Breast epithelium (tissue), 4 donors: ENCODE results near the gene TUBB2B. TPM values are rescaled to one million over a fixed set of nuclear protein-coding genes. Genes with fewer than 3 reads are reported as not detected.

Source experiments
- DNase-seq, 2 donors: peaks; one replicate each; pipeline ENCODE4 v3.0.0-alpha.2; 2019; ENCODE audit warnings: low spot score in 2 of 2
- H3K27ac ChIP-seq, 2 donors: fragments of 200-600 bp; sonication (generic) in 1 of 2; one replicate each; pipeline ENCODE4 v1.5.1; 2016 to 2019; ENCODE audit warnings: mild to moderate bottlenecking in 1 of 2
- H3K27me3 ChIP-seq, 2 donors: fragments of 200-600 bp; sonication (generic) in 1 of 2; one replicate each; pipeline versions ENCODE4 v1.5.1 to v1.6.0; 2017 to 2019; ENCODE audit warnings: control low read depth in 1 of 2, mild to moderate bottlenecking in 1 of 2
- H3K36me3 ChIP-seq: fragments of 200-600 bp; one replicate; pipeline ENCODE4 v1.5.1; 2019
- H3K4me1 ChIP-seq, 2 donors: fragments of 200-600 bp; sonication (generic); one replicate each; pipeline ENCODE4 v1.5.1; 2016 to 2019; ENCODE audit warnings: control low read depth in 1 of 2
- H3K4me3 ChIP-seq, 3 donors: fragments of 200-600 bp; sonication (generic); 1 replicate in 2 of 3; 2 replicates in 1 of 3; pipeline ENCODE4 v1.5.1; 2016 to 2019; ENCODE audit warnings: mild to moderate bottlenecking in 3 of 3, moderate library complexity in 2 of 3
- H3K9me3 ChIP-seq, 2 donors: fragments of 200-600 bp; sonication (generic) in 1 of 2; one replicate each; pipeline ENCODE4 v1.5.1; 2016 to 2019; ENCODE audit warnings: control low read depth in 1 of 2
- CTCF ChIP-seq, 3 donors: fragments of 450-650 bp; IDR thresholded peaks; one replicate each; pipeline ENCODE4 v1.5.1; 2016 to 2017; ENCODE audit warnings: antibody characterized with exemption in 3 of 3, mild to moderate bottlenecking in 3 of 3, moderate library complexity in 3 of 3
- POLR2A ChIP-seq: fragments of 450-650 bp; IDR thresholded peaks from one replicate; pipeline ENCODE4 v1.6.1; 2016; ENCODE audit warnings: antibody characterized with exemption, mild to moderate bottlenecking, moderate library complexity
- POLR2AphosphoS5 ChIP-seq, 3 donors: sonication (generic); formaldehyde crosslinking; IDR thresholded peaks; one replicate each; pipeline ENCODE4 v1.6.1; 2017; ENCODE audit warnings: antibody characterized with exemption in 3 of 3
- intact Hi-C: fragments of 100-400 bp; cut with DNase I; formaldehyde crosslinking; loops from one replicate; pipeline ENCODE4 v1.15.1; 2023; ENCODE audit warnings: low total_unique reads
- total RNA-seq, 3 donors: library from RNA; depleted of rRNA; stranded (reverse); fragments of >200 nt; gene quantifications; one replicate each; pipeline ENCODE4 v1.1.0, GENCODE V29; 2016

TUBB2B gene
- total RNA-seq, 3 donors from 2014 or later: 4.2 to 7.5 (median 7.3) TPM

GRCh38 chr6:3239110-3239830 is 11.8 kb upstream of the TUBB2B start:
- H3K27me3 ChIP-seq: peaks cover 0 to 2% of the 10 kb centered on the region in 2 donors
- H3K9me3 ChIP-seq: no peaks in the 10 kb centered on the region
- no peaks in the 10 kb centered on the region for H3K4me1 ChIP-seq
- intact Hi-C loops: no loop called here
- DNase-seq: no peak
- TF ChIP-seq POLR2AphosphoS5 (IDR thresholded peaks at IDR 0.05) (no peak), POLR2A (no peak), CTCF (IDR thresholded peaks at IDR 0.05) (no peak)
- H3K4me3 ChIP-seq: no peak overlapping the region
- no peak overlapping the region for H3K27ac ChIP-seq
- H3K36me3 ChIP-seq: no peaks in the 10 kb centered on the region

- H3K36me3 ChIP-seq: no peaks in the 10 kb centered on the region
- H3K4me3 ChIP-seq: no peak overlapping the region
- no peak overlapping the region for H3K27ac ChIP-seq
- DNase-seq: no peak
- no peaks in the 10 kb centered on the region for H3K9me3 ChIP-seq
- H3K4me1 ChIP-seq: no peaks in the 10 kb centered on the region
- intact Hi-C loops: no loop called here
- H3K27me3 ChIP-seq: peaks cover 0 to 7% of the 10 kb centered on the region in 2 donors
- TF ChIP-seq CTCF (IDR thresholded peaks at IDR 0.05) (no peak), POLR2A (no peak), POLR2AphosphoS5 (IDR thresholded peaks at IDR 0.05) (no peak)
These were observed 10.6 kb upstream of the TUBB2B start for GRCh38 chr6:3237761-3238662.

GRCh38 chr6:3236005-3236404 is 8.6 kb upstream of the TUBB2B start:
- no peaks in the 10 kb centered on the region for H3K36me3 ChIP-seq
- intact Hi-C loops: no loop called here
- H3K4me1 ChIP-seq: no peaks in the 10 kb centered on the region
- no peak for DNase-seq
- TF ChIP-seq CTCF (IDR thresholded peaks at IDR 0.05): no peak
- no peak for TF ChIP-seq POLR2A
- no peak for TF ChIP-seq POLR2AphosphoS5 (IDR thresholded peaks at IDR 0.05)
- no peak overlapping the region for H3K27ac ChIP-seq
- no peak overlapping the region for H3K4me3 ChIP-seq
- H3K9me3 ChIP-seq: no peaks in the 10 kb centered on the region
- H3K27me3 ChIP-seq: peaks cover 0 to 7% of the 10 kb centered on the region in 2 donors

- TF ChIP-seq POLR2AphosphoS5 (IDR thresholded peaks at IDR 0.05) (no peak), CTCF (IDR thresholded peaks at IDR 0.05) (no peak), POLR2A (no peak)
- H3K27ac ChIP-seq: no peak overlapping the region
- H3K4me3 ChIP-seq: no peak overlapping the region
- intact Hi-C loops: no loop called here
- H3K9me3 ChIP-seq: no peaks in the 10 kb centered on the region
- H3K4me1 ChIP-seq: peaks cover 0 to 3% of the 10 kb centered on the region in 2 donors
- H3K27me3 ChIP-seq: peaks cover 0 to 7% of the 10 kb centered on the region in 2 donors
- no peak for DNase-seq
- no peaks in the 10 kb centered on the region for H3K36me3 ChIP-seq
These were observed 8.0 kb upstream of the TUBB2B start for GRCh38 chr6:3235486-3235885.

GRCh38 chr6:3233904-3234303 is 6.5 kb upstream of the TUBB2B start:
- H3K27ac ChIP-seq: no peak overlapping the region
- TF ChIP-seq CTCF (IDR thresholded peaks at IDR 0.05): no peak
- no peak for TF ChIP-seq POLR2A
- no peak for TF ChIP-seq POLR2AphosphoS5 (IDR thresholded peaks at IDR 0.05)
- no peak for DNase-seq
- intact Hi-C loops: no loop called here
- H3K4me1 ChIP-seq: peaks cover 0 to 7% of the 10 kb centered on the region in 2 donors
- H3K9me3 ChIP-seq: no peaks in the 10 kb centered on the region
- H3K27me3 ChIP-seq: peaks cover 0 to 18% of the 10 kb centered on the region in 2 donors
- no peak overlapping the region for H3K4me3 ChIP-seq
- no peaks in the 10 kb centered on the region for H3K36me3 ChIP-seq
